Measurements from ENCODE around the gene AKT1. TPM values are rescaled to one million over a fixed set of nuclear protein-coding genes. Genes with fewer than 3 reads are reported as not detected.

The AKT1 gene
- total and polyA plus RNA-seq, 2 of the 13 experiments (the other 11 are each of a cell fraction or from before 2014, with no cell fraction given), result 96.2 to 116 TPM

DNA sequence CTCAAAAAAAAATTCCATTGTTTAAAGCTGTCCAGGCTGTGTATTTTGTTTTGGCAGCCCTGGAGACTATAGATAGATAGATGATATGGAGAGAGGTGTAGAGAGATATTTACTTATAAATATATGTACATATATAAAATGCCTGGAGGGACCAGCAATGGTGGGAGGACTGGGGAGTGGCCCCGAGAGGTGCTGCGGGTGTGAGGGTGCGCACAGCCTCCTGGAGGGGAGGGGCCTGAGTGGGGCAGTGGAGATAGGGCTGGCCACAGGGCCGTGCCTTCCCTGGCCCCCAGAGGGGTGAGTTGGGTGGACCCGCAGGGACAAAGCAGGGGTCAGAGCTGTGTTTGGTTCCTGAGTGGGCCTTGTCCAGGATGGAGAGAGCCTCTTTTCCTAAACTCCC lies 65.1 kb downstream of the AKT1 start:
- Histone ChIP-seq H3K79me2 (ENCODE audit: insufficient read depth, low read length) (no peaks in the 10 kb centered on the region), H3K9me3 (ENCODE audit: low read length) (no peaks in the 10 kb centered on the region), H2AFZ (ENCODE audit: low read length) (no peak overlapping the region), H3K4me1 (ENCODE audit: insufficient read depth, low read length) (peaks cover 76% of the 10 kb centered on the region), H3K27me3 (ENCODE audit: control insufficient read depth in 1 of 2, insufficient read depth in 2 of 2, low read length in 2 of 2) (no peaks in the 10 kb centered on the region), H3K27ac (ENCODE audit: extremely low read length, insufficient read depth, low read length) (no peak overlapping the region), H3K36me3 (replicated peaks in 1 of 2; ENCODE audit: control insufficient read depth in 1 of 2, insufficient read depth in 2 of 2, low read length in 2 of 2) (no peaks in the 10 kb centered on the region), H3K4me2 (ENCODE audit: low read depth, low read length) (no peak overlapping the region), H4K20me1 (ENCODE audit: insufficient read depth, low read length) (no peaks in the 10 kb centered on the region), H3K4me3 (replicated peaks in 1 of 3; ENCODE audit: insufficient read depth in 1 of 3, low read depth in 2 of 3, low read length in 3 of 3) (no peak overlapping the region), H3K9ac (ENCODE audit: insufficient read depth, low read depth, low read length) (no peak overlapping the region)
- no TSS peak for BruUV-seq (replicated peaks)
- POLR2A ChIA-PET, result interaction anchor here (7.7 kb wide), 1 partner anchor 21 kb away, joined by 68 read pairs; the partner anchor contains the start of gene SIVA1
- no peak for FAIRE-seq
- DNase-seq (ENCODE audit: low spot score), result no peak
- no peak for TF ChIP-seq DNMT3B (CRISPR knock-in tag; conservative IDR thresholded peaks at IDR 0.05)
- no peak for TF ChIP-seq CHD4 (IDR thresholded peaks at IDR 0.05; ENCODE audit: borderline replicate concordance, low read length)
- no peak for TF ChIP-seq TAF15 (IDR thresholded peaks at IDR 0.05; ENCODE audit: low read depth, low read length, poor library complexity, severe bottlenecking)
- TF ChIP-seq KDM1A (CRISPR knock-in tag; IDR thresholded peaks at IDR 0.05), result no peak
- no peak for TF ChIP-seq ZNF850 (CRISPR knock-in tag; conservative IDR thresholded peaks at IDR 0.05)
- TF ChIP-seq, protein P1, sequence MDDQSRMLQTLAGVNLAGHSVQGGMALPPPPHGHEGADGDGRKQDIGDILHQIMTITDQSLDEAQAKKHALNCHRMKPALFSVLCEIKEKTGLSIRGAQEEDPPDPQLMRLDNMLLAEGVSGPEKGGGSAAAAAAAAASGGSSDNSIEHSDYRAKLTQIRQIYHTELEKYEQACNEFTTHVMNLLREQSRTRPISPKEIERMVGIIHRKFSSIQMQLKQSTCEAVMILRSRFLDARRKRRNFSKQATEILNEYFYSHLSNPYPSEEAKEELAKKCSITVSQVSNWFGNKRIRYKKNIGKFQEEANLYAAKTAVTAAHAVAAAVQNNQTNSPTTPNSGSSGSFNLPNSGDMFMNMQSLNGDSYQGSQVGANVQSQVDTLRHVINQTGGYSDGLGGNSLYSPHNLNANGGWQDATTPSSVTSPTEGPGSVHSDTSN (CRISPR knock-in tag; IDR thresholded peaks at IDR 0.05; ENCODE audit: borderline replicate concordance), result no peak
- TF ChIP-seq, protein P2, sequence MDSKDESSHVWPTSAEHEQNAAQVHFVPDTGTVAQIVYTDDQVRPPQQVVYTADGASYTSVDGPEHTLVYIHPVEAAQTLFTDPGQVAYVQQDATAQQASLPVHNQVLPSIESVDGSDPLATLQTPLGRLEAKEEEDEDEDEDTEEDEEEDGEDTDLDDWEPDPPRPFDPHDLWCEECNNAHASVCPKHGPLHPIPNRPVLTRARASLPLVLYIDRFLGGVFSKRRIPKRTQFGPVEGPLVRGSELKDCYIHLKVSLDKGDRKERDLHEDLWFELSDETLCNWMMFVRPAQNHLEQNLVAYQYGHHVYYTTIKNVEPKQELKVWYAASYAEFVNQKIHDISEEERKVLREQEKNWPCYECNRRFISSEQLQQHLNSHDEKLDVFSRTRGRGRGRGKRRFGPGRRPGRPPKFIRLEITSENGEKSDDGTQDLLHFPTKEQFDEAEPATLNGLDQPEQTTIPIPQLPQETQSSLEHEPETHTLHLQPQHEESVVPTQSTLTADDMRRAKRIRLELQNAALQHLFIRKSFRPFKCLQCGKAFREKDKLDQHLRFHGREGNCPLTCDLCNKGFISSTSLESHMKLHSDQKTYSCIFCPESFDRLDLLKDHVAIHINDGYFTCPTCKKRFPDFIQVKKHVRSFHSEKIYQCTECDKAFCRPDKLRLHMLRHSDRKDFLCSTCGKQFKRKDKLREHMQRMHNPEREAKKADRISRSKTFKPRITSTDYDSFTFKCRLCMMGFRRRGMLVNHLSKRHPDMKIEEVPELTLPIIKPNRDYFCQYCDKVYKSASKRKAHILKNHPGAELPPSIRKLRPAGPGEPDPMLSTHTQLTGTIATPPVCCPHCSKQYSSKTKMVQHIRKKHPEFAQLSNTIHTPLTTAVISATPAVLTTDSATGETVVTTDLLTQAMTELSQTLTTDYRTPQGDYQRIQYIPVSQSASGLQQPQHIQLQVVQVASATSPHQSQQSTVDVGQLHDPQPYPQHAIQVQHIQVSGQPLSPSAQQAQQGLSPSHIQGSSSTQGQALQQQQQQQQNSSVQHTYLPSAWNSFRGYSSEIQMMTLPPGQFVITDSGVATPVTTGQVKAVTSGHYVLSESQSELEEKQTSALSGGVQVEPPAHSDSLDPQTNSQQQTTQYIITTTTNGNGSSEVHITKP (CRISPR knock-in tag; IDR thresholded peaks at IDR 0.05; ENCODE audit: low read depth), result no peak
- intact Hi-C loops (cut with micrococcal nuclease; ENCODE audit: unreplicated experiment), result no loop called here
- in situ Hi-C loops (cut with HindIII; ENCODE audit: extremely low pct_ligation_motif_present, low pct_unique_long_range_greater_than_20kb), result no loop called here
- CTCF ChIA-PET (ENCODE audit: low intra/inter-chr PET ratio, low total read pairs), result interaction anchor here (0.6 kb wide), 1 partner anchor 18 kb away, joined by 3 read pairs; no protein-coding TSS in a partner anchor
- WGBS (ENCODE audit: low lambda C conversion rate), result 100% methylated on average over 3 of the region's 5 CpGs
- ATAC-seq, result no peak
